GM12878 (cell line): Measurements from ENCODE around the gene APOA4. TPM values are rescaled to one million over a fixed set of nuclear protein-coding genes. Genes with fewer than 3 reads are reported as not detected.

Experiments used
- ATAC-seq: fragments of 200-7000 bp; cut with Tn5 transposase; 3 replicates; pipeline ENCODE4 v1.9.1; 2020; ENCODE audit warnings: mild to moderate bottlenecking, moderate library complexity
- BruUV-seq: library from RNA; stranded (reverse); fragments of 400-500 nt; replicated peaks from 2 replicates; lab custom pipeline; 2021; lab: Mats Ljungman, UMichigan
- CTCF ChIA-PET: fragments of 300-600 bp; sonication (Branson Sonifier 250); formaldehyde crosslinking; extraction: SDS; loops from one replicate; lab custom pipeline; 2021; ENCODE audit warnings: inconsistent platforms; lab: Yijun Ruan, JAX
- POLR2A ChIA-PET: fragments of 350-600 bp; formaldehyde crosslinking; extraction: SDS; loops from one replicate; lab custom pipeline; 2021; ENCODE audit warnings: inconsistent platforms; lab: Charles Lee
- RAD21 ChIA-PET: fragments of 300-600 bp; sonication (Branson Sonifier 250); formaldehyde crosslinking; loops from one replicate; lab custom pipeline; 2023; ENCODE audit warnings: antibody characterized with exemption; ENCODE audit not compliant: unreplicated experiment; lab: Charles Lee
- SMC1A ChIA-PET: fragments of 300-600 bp; sonication (Branson Sonifier 250); formaldehyde crosslinking; loops from one replicate; lab custom pipeline; 2023; ENCODE audit not compliant: unreplicated experiment, uncharacterized antibody; lab: Charles Lee
- DNase-seq: peaks from one replicate; pipeline ENCODE4 v3.0.0-alpha.2; 2011; ENCODE audit warnings: low read depth, low spot score
- FAIRE-seq: peaks from 3 replicates; lab custom pipeline; 2011; peaks lifted over from hg19 to GRCh38; lab: Jason Lieb, UNC
- H2AFZ ChIP-seq: 2 replicates; pipeline ENCODE4 v1.6.0; 2011; ENCODE audit warnings: low read depth, low read length, control low read depth; ENCODE audit not compliant: control insufficient read depth
- H3K27ac ChIP-seq: 2 replicates; pipeline ENCODE4 v1.5.1; 2011; ENCODE audit warnings: control low read depth; ENCODE audit not compliant: control insufficient read depth, insufficient read depth
- H3K27me3 ChIP-seq, 2 experiments: replicated peaks in 1 of 2; 2 replicates each; pipeline versions ENCODE4 v1.6.0 to v1.6.1; 2011; ENCODE audit warnings: low read length in 1 of 2; ENCODE audit not compliant: control insufficient read depth in 2 of 2, insufficient read depth in 2 of 2
- H3K36me3 ChIP-seq, 2 experiments: 2 replicates each; pipeline ENCODE4 v1.5.1; 2011; ENCODE audit warnings: low read length in 1 of 2; ENCODE audit not compliant: control insufficient read depth in 2 of 2, insufficient read depth in 2 of 2
- H3K4me1 ChIP-seq: 2 replicates; pipeline ENCODE4 v1.6.1; 2011; ENCODE audit warnings: mild to moderate bottlenecking, low read length, moderate library complexity, mixed read lengths; ENCODE audit not compliant: control insufficient read depth, insufficient read depth
- H3K4me2 ChIP-seq: 2 replicates; pipeline ENCODE4 v1.6.0; 2011; ENCODE audit warnings: control low read depth; ENCODE audit not compliant: control insufficient read depth, insufficient read depth
- H3K4me3 ChIP-seq: fragments of 200-600 bp; sonication (generic); 2 replicates; pipeline ENCODE4 v1.5.1; 2016
- H3K79me2 ChIP-seq: 2 replicates; pipeline ENCODE4 v1.6.0; 2011; ENCODE audit warnings: low read length; ENCODE audit not compliant: control insufficient read depth, insufficient read depth
- H3K9ac ChIP-seq: 2 replicates; pipeline ENCODE4 v1.8.0; 2011; ENCODE audit warnings: low read length, control low read depth, mixed read lengths; ENCODE audit not compliant: control insufficient read depth, insufficient read depth
- H3K9me3 ChIP-seq: replicated peaks from 3 replicates; pipeline ENCODE4 v1.5.1; 2011; ENCODE audit warnings: mild to moderate bottlenecking, low read length; ENCODE audit not compliant: control insufficient read depth, insufficient read depth
- H4K20me1 ChIP-seq: 2 replicates; pipeline ENCODE4 v1.6.0; 2011; ENCODE audit not compliant: control insufficient read depth, insufficient read depth
- ATF2 ChIP-seq: IDR thresholded peaks from 2 replicates; pipeline ENCODE4 v1.6.1; 2012; ENCODE audit warnings: low read length, inconsistent platforms
- CREM ChIP-seq: IDR thresholded peaks from 2 replicates; pipeline ENCODE4 v1.6.1; 2014; ENCODE audit warnings: antibody characterized with exemption, low read depth
- EP300 ChIP-seq, 2 experiments: fragments of 150-350 bp in 1 of 2; IDR thresholded peaks; 2 replicates each; pipeline ENCODE4 v1.6.1; 2011 to 2012; ENCODE audit warnings: low read depth in 2 of 2, low read length in 2 of 2, borderline replicate concordance in 1 of 2, improper control_type of control experiment in 1 of 2, inconsistent platforms in 1 of 2; ENCODE audit not compliant: control insufficient read depth in 1 of 2
- HDGF ChIP-seq: fragments of 450-650 bp; IDR thresholded peaks from 2 replicates; pipeline ENCODE4 v1.6.1; 2016; ENCODE audit warnings: antibody characterized with exemption
- MAX ChIP-seq: IDR thresholded peaks from 2 replicates; pipeline ENCODE4 v1.6.1; 2012; ENCODE audit warnings: low read depth, low read length, improper control_type of control experiment
- MTA3 ChIP-seq: IDR thresholded peaks from 2 replicates; pipeline ENCODE4 v1.6.1; 2012; ENCODE audit warnings: low read length, inconsistent platforms, borderline replicate concordance
- PAX5 ChIP-seq: IDR thresholded peaks from 2 replicates; pipeline ENCODE4 v1.6.1; 2011; ENCODE audit warnings: low read depth, low read length, borderline replicate concordance
- POLR2AphosphoS2 ChIP-seq: IDR thresholded peaks from 2 replicates; pipeline ENCODE4 v1.6.1; 2011; ENCODE audit warnings: low read depth, mild to moderate bottlenecking, low read length, improper control_type of control experiment, moderate library complexity
- RAD51 ChIP-seq: fragments of 450-650 bp; IDR thresholded peaks from 2 replicates; pipeline ENCODE4 v1.6.1; 2016; ENCODE audit warnings: moderate library complexity, mild to moderate bottlenecking, inconsistent platforms
- SMARCA5 ChIP-seq: fragments of 450-650 bp; IDR thresholded peaks from 2 replicates; pipeline ENCODE4 v1.6.1; 2017; ENCODE audit warnings: mild to moderate bottlenecking
- TAF1 ChIP-seq: IDR thresholded peaks from 2 replicates; pipeline ENCODE4 v1.6.1; 2011; ENCODE audit warnings: mild to moderate bottlenecking, low read depth, low read length, borderline replicate concordance
- WRNIP1 ChIP-seq: IDR thresholded peaks from 2 replicates; pipeline ENCODE4 v1.6.1; 2011; ENCODE audit warnings: low read depth, low read length, improper control_type of control experiment, borderline replicate concordance
- ZNF207 ChIP-seq: fragments of 450-650 bp; IDR thresholded peaks from 2 replicates; pipeline ENCODE4 v1.6.1; 2014; ENCODE audit warnings: antibody characterized with exemption, mild to moderate bottlenecking, borderline replicate concordance
- ZNF622 ChIP-seq: fragments of 450-650 bp; IDR thresholded peaks from 2 replicates; pipeline ENCODE4 v1.6.1; 2017; ENCODE audit warnings: mild to moderate bottlenecking, inconsistent platforms
- WGBS: methylation state at CpG from one replicate; pipeline ENCODE4 v1.1.6; 2016; ENCODE audit warnings: low lambda C conversion rate; ENCODE audit not compliant: insufficient replicate concordance, insufficient coverage; ENCODE audit errors: missing lambda C conversion rate; 5-methylcytosine and 5-hydroxymethylcytosine counted together
- in situ Hi-C: fragments of 300-500 bp; cut with MboI; formaldehyde crosslinking; loops from 9 replicates; pipeline ENCODE4 v1.14.3; 2018; ENCODE audit warnings: mixed read lengths
- intact Hi-C: fragments of 100-400 bp; cut with micrococcal nuclease; formaldehyde crosslinking; loops from one replicate; pipeline ENCODE4 v1.14.2; 2022; ENCODE audit not compliant: unreplicated experiment
- polyA plus RNA-seq, 11 experiments: library from polyadenylated mRNA; depleted of rRNA in 4 of 11; unstranded in 6 of 11; stranded (reverse) in 5 of 11; fragments of >200 nt; fragmentation: Nextera tagmentation in 4 of 11; fragmentation: Illumina TruSeq in 1 of 11; extraction: Ambion mirVana in 4 of 11; extraction: Trizol in 1 of 11; gene quantifications; 1 replicate in 1 of 11; 2 replicates in 10 of 11; pipeline versions ENCODE4 v1.2.1 to v1.2.3, GENCODE V29; 2011 to 2016; ENCODE audit warnings: inconsistent platforms in 2 of 11, missing spikeins in 2 of 11, low read depth in 1 of 11
- total RNA-seq, 4 experiments: library from RNA; depleted of rRNA in 3 of 4; stranded (reverse); fragments of >200 nt in 3 of 4; fragmentation: Illumina TruSeq in 1 of 4; extraction: Trizol in 1 of 4; gene quantifications; 2 replicates each; pipeline versions ENCODE4 v1.2.1 to v1.2.3, GENCODE V29; 2013 to 2021
- TF ChIP-seq, protein P1 (sequence below): fragments of 150-350 bp; IDR thresholded peaks from 2 replicates; pipeline ENCODE4 v1.6.1; 2016; ENCODE audit warnings: low read depth, low read length
- TF ChIP-seq, protein P2 (sequence below): fragments of 450-650 bp; IDR thresholded peaks from 2 replicates; pipeline ENCODE4 v1.6.1; 2017; ENCODE audit warnings: mild to moderate bottlenecking

APOA4 gene
- total and polyA plus RNA-seq, 10 of the 15 experiments (the other 5 are each of a cell fraction or from before 2014, with no cell fraction given), result not detected

DNA sequence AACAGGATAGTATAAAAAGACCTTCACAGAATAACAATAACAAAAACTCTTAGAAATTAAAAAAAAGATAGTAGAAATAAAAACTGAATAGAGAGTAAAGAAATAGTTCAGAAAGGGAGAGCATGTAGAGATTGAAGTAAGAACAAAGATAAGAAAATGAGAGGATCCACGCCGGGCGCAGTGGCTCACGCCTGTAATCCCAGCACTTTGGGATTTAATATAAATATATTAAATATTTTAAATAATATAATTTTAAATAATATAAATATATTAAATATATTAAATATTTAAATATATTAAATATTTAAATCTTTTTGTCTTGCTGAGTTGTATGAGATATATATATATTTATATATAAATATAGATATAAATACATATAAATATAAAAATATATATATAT, 11.0 kb downstream of the APOA4 start:
- TF ChIP-seq TAF1 (no peak), POLR2AphosphoS2 (no peak), HDGF (no peak), ZNF207 (no peak), EP300 (IDR thresholded peaks at IDR 0.05; ENCODE audit: borderline replicate concordance in 1 of 2, control insufficient read depth in 1 of 2, low read depth in 2 of 2, low read length in 2 of 2) (no peak), CREM (no peak), ATF2 (no peak), SMARCA5 (no peak), PAX5 (no peak), WRNIP1 (no peak), MAX (no peak), MTA3 (no peak), ZNF622 (no peak), RAD51 (no peak)
- TF ChIP-seq, protein P1, sequence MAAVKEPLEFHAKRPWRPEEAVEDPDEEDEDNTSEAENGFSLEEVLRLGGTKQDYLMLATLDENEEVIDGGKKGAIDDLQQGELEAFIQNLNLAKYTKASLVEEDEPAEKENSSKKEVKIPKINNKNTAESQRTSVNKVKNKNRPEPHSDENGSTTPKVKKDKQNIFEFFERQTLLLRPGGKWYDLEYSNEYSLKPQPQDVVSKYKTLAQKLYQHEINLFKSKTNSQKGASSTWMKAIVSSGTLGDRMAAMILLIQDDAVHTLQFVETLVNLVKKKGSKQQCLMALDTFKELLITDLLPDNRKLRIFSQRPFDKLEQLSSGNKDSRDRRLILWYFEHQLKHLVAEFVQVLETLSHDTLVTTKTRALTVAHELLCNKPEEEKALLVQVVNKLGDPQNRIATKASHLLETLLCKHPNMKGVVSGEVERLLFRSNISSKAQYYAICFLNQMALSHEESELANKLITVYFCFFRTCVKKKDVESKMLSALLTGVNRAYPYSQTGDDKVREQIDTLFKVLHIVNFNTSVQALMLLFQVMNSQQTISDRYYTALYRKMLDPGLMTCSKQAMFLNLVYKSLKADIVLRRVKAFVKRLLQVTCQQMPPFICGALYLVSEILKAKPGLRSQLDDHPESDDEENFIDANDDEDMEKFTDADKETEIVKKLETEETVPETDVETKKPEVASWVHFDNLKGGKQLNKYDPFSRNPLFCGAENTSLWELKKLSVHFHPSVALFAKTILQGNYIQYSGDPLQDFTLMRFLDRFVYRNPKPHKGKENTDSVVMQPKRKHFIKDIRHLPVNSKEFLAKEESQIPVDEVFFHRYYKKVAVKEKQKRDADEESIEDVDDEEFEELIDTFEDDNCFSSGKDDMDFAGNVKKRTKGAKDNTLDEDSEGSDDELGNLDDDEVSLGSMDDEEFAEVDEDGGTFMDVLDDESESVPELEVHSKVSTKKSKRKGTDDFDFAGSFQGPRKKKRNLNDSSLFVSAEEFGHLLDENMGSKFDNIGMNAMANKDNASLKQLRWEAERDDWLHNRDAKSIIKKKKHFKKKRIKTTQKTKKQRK, result no peak
- TF ChIP-seq, protein P2, sequence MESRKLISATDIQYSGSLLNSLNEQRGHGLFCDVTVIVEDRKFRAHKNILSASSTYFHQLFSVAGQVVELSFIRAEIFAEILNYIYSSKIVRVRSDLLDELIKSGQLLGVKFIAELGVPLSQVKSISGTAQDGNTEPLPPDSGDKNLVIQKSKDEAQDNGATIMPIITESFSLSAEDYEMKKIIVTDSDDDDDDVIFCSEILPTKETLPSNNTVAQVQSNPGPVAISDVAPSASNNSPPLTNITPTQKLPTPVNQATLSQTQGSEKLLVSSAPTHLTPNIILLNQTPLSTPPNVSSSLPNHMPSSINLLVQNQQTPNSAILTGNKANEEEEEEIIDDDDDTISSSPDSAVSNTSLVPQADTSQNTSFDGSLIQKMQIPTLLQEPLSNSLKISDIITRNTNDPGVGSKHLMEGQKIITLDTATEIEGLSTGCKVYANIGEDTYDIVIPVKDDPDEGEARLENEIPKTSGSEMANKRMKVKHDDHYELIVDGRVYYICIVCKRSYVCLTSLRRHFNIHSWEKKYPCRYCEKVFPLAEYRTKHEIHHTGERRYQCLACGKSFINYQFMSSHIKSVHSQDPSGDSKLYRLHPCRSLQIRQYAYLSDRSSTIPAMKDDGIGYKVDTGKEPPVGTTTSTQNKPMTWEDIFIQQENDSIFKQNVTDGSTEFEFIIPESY, result no peak
- TF ChIP-seq, all 136 proteins: peak for 0
- no peaks in the 10 kb centered on the region for H3K79me2 ChIP-seq
- FAIRE-seq (no peak), DNase-seq (no peak), ATAC-seq (no peak)
- no peaks in the 10 kb centered on the region for H4K20me1 ChIP-seq
- in situ Hi-C loops (no loop called here), intact Hi-C loops (no loop called here)
- ChIA-PET POLR2A (interaction anchor here (0.5 kb wide), 1 partner anchor 133 kb away, joined by 3 read pairs; no protein-coding TSS in a partner anchor), CTCF (interaction anchor here (1.0 to 2.1 kb wide), 3 partner anchors 22 to 25 kb away, joined by 3 to 12 read pairs (median 11); partner anchors contain the start of genes APOA5 and ZPR1), RAD21 (no interaction called here), SMC1A (interaction anchor here (1.2 kb wide), 1 partner anchor 24 kb away, joined by 3 read pairs; no protein-coding TSS in a partner anchor)
- no peaks in the 10 kb centered on the region for H3K36me3 ChIP-seq
- no peaks in the 10 kb centered on the region for H3K9me3 ChIP-seq
- H3K4me2 ChIP-seq, result no peak overlapping the region
- no peaks in the 10 kb centered on the region for H3K27me3 ChIP-seq
- BruUV-seq, result no TSS peak
- H3K4me3 ChIP-seq, result no peak overlapping the region
- H3K9ac ChIP-seq, result no peak overlapping the region
- no peak overlapping the region for H2AFZ ChIP-seq
- 92% methylated on average over 4 of the region's 4 CpGs for WGBS
- H3K27ac ChIP-seq, result no peak overlapping the region
- H3K4me1 ChIP-seq, result no peaks in the 10 kb centered on the region
